ENCODE measurements around the gene SYVN1. TPM values are rescaled to one million over a fixed set of nuclear protein-coding genes. Genes with fewer than 3 reads are reported as not detected.

SYVN1 gene
- total and polyA plus RNA-seq, 8 donors, result 37.2 to 74.5 (median 47.1) TPM

DNA sequence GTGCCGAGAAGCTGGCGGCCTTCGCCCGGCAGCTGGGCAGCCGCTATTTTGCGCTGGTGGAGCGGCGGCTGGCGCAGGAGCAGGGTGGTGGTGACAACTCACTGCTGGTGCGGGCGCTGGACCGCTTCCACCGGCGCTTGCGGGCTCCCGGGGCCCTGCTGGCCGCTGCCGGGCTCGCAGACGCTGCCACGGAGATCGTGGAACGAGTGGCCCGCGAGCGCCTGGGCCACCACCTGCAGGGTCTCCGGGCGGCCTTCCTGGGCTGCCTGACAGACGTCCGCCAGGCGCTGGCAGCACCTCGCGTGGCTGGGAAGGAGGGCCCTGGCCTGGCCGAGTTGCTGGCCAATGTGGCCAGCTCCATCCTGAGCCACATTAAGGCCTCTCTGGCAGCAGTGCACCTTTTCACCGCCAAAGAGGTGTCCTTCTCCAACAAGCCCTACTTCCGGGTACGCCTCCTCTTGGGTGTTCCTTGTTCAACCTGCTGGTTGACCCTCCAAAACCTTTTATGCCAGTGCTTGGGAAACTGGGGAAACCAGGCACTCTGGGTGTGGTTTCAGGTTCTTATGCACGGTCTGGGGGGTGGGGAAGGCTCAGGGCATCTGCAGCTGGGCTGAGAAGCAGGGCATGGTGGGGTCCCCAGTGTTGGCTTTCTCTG, 25.7 kb downstream of the SYVN1 start:
- ATAC-seq, result peak; percentile 0
- H3K9me3 ChIP-seq, result no peaks in the 10 kb centered on the region
- no peak for DNase-seq
- no peak for TF ChIP-seq CTCF (IDR thresholded peaks at IDR 0.05)
- H3K4me3 ChIP-seq, result no peak overlapping the region
- intact Hi-C loops (cut with DNase I), result no loop called here
- peaks cover 0 to 41% of the 10 kb centered on the region in 2 donors for H3K36me3 ChIP-seq
- no peak overlapping the region for H3K27ac ChIP-seq
- H3K4me1 ChIP-seq, result peaks cover 17 to 46% of the 10 kb centered on the region in 2 donors
- H3K27me3 ChIP-seq, result peaks cover 0 to 14% of the 10 kb centered on the region in 2 donors

GRCh38 chr11:65107751-65108468, 26.4 kb downstream of the SYVN1 start:
- no peak for TF ChIP-seq CTCF (IDR thresholded peaks at IDR 0.05)
- DNase-seq, result no peak
- Histone ChIP-seq H3K4me3 (no peak overlapping the region), H3K9me3 (no peaks in the 10 kb centered on the region), H3K27ac (no peak overlapping the region), H3K4me1 (peaks cover 12 to 39% of the 10 kb centered on the region in 2 donors), H3K27me3 (peaks cover 0 to 7% of the 10 kb centered on the region in 2 donors), H3K36me3 (peaks cover 0 to 41% of the 10 kb centered on the region in 2 donors)
- ATAC-seq, result no peak
- intact Hi-C loops (cut with DNase I), result no loop called here

GRCh38 chr11:65107078-65107477, 27.2 kb downstream of the SYVN1 start:
- H3K27me3 ChIP-seq, result no peaks in the 10 kb centered on the region
- H3K4me3 ChIP-seq, result no peak overlapping the region
- peaks cover 4 to 31% of the 10 kb centered on the region in 2 donors for H3K4me1 ChIP-seq
- no peaks in the 10 kb centered on the region for H3K9me3 ChIP-seq
- TF ChIP-seq CTCF (IDR thresholded peaks at IDR 0.05), result no peak
- ATAC-seq, result no peak
- H3K27ac ChIP-seq, result no peak overlapping the region
- H3K36me3 ChIP-seq, result peaks cover 0 to 41% of the 10 kb centered on the region in 2 donors
- intact Hi-C loops (cut with DNase I), result no loop called here
- DNase-seq, result no peak

- peaks cover 0 to 38% of the 10 kb centered on the region in 2 donors for H3K36me3 ChIP-seq
- intact Hi-C loops (cut with DNase I), result no loop called here
- H3K27me3 ChIP-seq, result no peaks in the 10 kb centered on the region
- DNase-seq (no peak), ATAC-seq (no peak)
- H3K27ac ChIP-seq, result no peak overlapping the region
- H3K9me3 ChIP-seq, result no peaks in the 10 kb centered on the region
- peaks cover 0 to 15% of the 10 kb centered on the region in 2 donors for H3K4me1 ChIP-seq
- no peak overlapping the region for H3K4me3 ChIP-seq
- no peak for TF ChIP-seq CTCF (IDR thresholded peaks at IDR 0.05)
Measured at GRCh38 chr11:65104628-65105027, 29.7 kb downstream of the SYVN1 start.

- DNase-seq (no peak), ATAC-seq (no peak)
- TF ChIP-seq CTCF (IDR thresholded peaks at IDR 0.05), result no peak
Measured at GRCh38 chr11:65103476-65103875, 30.8 kb downstream of the SYVN1 start.

More at GRCh38 chr11:65103476-65103875, 30.8 kb downstream of the SYVN1 start:
- Histone ChIP-seq H3K9me3 (no peaks in the 10 kb centered on the region), H3K4me1 (peaks cover 0 to 15% of the 10 kb centered on the region in 2 donors), H3K4me3 (no peak overlapping the region), H3K27me3 (no peaks in the 10 kb centered on the region), H3K36me3 (peaks cover 0 to 26% of the 10 kb centered on the region in 2 donors), H3K27ac (no peak overlapping the region)
- intact Hi-C loops (cut with DNase I), result no loop called here
